ENCODE measurements around the gene CLDN11.

CLDN11 gene

DNA sequence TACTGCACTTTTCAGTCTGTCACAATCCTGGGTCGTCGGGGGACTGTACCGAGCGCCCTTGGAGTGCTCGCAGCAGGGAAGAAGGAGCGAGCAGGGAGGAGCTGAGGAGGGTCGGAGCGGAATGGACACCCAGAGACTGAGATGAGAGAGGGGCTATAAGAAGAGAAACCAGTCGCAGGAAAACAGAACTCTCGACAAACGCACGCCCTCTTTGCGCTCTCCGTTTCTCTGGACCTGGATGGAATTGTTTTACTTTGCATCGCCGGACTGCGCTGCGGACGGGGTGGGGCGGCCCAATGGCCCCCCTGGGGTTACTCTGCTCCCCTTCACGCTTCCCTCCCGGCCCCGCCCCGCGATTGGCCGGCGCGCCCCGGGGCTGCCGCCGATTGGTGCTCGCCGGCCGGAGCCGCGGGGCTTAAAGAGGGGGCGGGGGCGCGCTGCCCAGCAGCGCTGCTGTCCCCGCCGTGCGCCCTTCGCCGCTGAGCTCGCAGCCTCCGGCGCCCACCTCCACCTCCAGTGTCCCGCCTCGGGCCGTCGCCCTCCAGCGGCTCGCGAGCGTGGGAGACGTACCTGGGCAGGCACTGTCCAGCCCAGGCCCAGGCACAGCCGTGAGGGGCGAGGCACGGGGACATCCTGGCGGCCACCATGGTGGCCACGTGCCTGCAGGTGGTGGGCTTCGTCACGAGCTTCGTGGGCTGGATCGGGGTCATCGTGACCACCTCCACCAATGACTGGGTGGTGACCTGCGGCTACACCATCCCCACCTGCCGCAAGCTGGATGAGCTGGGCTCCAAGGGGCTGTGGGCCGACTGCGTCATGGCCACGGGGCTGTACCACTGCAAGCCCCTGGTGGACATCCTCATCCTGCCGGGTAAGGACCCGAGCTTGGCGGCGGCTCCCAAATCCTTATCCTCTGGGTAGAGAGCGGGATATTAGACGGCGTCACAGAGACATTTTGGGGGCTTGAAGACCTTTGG is at the start of gene CLDN11:
CLDN11 (plus strand) TSS at position 447 of the 977 bp plus-strand sequence; CDS start at position 646, 199 bp downstream.
- DNase-seq: no peak

DNA sequence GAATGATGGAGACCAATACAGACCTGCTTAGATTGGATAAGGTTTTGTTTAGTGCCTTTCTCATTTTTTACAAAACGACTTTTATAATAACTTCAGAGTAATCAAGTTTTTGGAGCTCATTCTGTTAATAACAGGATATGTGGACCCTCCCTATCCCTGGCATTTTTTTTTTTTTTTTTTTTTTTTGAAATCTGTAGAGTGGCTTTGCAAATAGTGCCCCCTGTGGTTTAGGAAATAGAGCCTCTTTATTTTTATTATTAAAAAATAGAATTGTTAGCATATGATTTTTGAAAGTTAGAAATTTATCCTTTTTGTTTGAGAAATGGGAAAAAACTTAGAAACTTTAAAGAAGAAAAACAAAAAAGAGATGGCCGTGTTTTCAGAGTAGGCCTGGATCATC is 49.7 kb upstream of the CLDN11 start:
- DNase-seq: no peak

DNA sequence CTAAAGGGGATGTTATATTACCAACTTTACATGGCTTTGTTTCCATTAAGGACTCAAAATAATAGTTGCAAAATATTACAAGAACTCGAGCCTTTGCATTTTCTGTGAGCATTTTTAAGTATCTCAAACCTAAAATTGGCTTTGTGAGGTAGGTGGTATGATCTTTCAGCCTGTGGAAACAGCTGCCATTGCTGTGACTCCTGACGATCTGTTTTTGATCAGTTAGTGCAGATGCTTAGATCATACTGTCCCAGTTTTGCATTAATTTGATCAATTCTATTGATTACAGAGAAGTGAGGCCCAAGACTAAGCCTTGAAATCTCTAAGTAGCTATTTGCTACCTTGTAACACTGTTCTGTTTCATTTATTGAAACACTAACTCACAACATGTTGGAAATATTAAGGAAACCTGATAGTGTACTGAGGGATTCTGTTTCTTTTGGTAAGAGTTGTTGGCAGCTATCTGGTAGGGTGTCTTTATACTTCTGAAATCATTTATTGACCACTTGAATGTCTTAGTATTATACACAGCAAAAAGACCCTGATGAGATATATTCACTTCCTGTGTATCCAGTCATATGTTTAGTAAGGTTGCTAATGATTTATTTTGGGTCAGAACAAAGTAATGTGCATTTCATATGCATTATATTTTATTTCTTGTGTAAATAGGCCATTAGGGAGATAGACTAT is 46.3 kb upstream of the CLDN11 start:
- no peak for DNase-seq

DNA sequence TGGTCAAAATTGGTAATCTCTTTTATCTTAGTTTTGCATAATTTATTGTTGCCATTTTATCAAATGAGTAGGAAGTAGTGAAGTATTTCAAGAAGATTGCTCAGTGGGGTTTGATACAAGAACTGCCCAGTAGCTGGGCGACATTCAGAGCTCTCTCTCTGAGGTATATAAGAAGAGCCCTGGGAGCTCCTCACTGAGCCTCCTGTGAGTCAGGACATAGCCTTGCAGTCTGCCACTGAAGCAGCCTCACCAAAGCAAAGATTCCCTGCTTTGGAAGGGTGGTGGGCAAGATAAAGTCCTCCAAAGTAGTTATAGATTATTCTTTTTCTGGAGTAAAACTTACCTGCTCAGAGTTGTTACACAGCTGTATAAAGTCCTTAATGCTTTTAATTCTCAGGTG is 35.1 kb upstream of the CLDN11 start:
- DNase-seq: no peak

DNA sequence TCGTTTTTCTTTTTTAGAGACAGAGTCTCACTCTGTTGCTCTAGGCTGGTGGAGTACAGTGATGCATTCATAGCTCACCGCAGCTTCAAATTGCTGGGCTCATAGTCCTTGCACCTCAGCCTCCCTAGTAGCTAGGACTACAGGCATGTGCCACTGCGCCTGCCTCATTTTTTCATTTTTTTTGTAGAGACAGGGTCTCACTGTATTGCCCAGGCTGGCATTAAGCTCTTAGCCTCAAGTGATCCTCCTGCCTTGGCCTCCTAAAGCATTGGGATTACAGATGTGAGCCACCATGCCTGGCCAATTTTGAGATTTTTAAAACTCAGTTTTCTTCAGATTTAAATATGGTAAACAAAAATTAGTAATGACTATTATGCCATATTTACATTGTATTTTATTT is 32.2 kb upstream of the CLDN11 start:
- DNase-seq: no peak

DNA sequence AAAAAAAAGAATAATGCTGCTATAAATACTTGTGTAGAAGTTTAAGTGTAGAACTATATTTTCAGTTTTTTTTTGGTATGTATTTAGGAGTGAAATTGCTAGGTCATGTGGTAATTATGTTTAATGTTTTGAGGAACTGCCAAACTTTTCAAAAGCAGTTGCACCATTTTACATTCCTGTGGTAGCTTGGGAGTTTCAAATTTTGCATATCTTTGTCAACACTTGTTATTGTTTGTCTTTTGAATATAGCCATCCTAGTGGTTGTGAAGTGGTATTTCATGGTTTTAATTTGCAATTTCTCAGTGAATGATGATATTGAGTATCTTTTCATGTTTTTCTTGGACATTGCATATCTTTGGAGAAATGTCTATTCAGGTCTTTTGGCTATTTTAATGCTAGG is 30.7 kb upstream of the CLDN11 start:
- no peak for DNase-seq

DNA sequence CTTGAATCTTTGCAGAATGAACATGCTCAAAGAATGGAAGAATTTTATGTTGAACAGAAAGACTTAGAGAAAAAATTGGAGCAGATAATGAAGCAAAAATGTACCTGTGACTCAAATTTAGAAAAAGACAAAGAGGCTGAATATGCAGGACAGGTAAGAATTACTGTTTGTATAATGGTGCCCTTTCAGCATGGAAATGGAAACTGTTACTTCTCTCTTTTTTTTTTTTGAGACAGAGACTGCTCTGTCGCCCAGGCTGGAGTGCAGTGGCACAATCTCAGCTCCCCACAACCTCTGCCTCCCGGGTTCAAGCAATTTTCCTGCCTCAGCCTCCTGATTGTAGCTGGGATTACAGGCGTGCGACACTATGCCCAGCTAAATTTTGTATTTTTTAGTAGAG is 27.6 kb upstream of the CLDN11 start:
- DNase-seq: no peak

DNA sequence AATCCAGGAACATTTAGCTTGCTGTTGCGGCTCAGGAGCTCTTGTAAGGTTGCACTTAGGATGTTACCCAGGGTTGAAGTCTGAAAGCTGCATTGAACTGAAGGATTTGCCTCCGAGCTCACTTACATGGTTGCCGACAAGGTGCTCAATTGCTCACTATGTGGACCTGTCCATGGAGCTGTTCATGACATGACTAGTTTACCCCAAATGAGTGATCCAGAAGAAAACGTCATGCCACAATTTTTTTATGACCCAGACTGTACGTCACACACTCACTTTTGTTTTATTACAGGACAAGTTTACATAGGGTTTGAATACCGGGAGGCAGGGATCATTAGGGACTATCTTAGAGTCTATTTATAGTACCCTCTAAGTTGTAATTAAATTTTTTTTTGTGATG is 21.0 kb upstream of the CLDN11 start:
- DNase-seq: no peak

DNA sequence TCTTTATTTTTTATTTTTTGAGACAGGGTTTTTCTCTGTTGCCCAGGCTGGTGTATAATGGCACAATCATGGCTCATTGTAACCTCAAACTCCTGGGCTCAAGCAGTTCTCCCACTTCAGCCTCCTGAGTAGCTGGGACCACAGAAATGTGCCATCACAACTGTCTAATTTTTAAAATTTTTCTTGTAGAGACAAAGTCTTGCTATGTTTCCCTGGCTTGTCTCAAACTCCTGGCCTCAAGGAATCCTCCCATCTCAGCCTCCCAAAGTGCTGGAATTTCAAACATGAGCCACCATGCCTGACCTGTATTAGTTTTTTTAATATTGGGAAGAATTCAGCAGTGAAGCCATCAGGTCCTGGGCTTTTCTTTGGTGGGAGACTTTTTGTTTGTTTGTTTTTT is 13.6 kb upstream of the CLDN11 start:
- DNase-seq: no peak

DNA sequence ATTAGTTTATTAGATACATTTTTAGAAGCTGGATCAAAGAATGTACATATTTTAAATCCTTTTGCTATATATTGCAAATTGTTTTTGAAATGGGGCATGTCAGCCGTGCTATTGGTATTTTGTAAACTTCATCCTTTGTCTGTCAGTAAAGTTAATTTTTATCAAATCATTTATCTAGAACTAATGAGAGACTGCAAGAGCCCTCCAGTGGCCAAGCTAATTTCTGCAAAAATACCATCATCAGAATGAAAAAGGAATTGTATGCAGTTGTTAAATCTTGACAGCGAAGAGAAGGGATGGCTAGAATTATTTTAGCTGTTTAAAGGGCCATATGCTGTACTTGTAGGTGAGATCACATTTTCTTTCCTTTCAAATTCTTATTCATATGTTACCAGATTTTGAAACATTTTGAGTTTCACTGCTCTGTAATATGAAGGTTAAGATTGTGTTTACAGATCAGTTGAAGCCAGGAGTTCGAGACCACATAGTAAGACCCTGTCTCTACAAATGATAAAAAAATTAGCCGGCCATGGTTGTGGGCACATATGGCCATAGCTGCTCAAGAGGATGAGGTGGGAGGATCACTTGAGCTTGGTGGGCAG is 8.1 kb upstream of the CLDN11 start:
- peak in 1 of 2 experiments; percentile 44 for DNase-seq

DNA sequence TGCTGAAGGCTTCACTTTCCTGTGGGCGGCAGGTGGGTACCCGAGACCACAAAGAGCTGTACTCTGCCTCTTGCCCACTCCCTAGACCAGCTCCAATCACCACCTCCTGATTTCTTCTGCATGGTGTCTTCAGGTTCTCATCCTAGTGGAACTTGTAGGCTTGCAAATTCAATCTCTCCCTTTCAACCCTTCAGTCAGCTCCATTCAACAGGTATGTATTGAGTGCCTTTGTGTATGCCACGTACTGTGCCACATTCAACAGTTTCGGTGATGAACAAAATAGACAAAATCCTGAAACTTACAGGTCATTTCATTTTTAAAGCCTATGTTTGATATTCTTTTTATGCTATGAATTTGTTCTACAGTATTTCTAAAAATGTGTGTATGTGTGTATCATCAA is 5.4 kb upstream of the CLDN11 start:
- no peak for DNase-seq

DNA sequence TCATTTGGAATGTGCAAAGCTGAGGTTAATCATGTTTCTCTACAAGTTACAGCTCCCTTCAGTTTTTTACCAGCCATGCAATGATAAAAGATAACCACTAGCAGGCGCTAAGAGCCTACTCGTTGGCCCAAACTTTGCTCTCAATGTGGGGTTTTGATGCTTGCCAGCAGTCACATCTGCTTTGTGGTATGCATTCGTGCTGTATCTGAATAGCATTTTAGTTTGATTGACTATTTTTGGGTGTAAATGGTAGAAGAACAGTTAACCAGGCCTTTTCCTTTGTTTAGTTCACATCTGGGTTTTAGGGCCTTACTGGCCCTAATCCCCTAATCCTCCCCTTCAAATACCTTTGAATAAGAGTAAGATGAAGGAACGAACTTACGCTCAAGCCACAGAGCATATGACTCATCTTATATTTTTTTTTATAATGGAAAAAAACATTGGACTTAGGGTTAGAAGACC is 4.4 kb upstream of the CLDN11 start:
- DNase-seq: peak; percentile 9 to 72

DNA sequence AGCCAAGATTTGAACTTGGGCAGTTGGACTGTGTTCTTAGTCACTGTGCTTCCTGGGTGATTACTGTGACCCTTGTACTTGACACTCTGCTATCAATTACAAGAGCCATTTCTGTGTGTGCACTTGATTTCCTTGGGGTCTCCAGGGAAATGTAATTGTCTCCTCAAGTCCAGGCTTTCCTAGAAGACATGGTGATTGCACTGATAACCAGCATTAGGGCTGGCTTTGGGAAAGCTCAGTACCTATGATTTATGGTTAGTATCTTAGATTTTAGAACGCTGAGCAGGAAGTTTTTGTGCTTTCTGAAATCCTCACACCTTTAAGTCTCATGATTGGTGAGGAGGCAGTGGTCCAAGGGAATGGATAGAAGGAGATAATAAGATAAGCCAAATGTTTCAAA is 1.6 kb upstream of the CLDN11 start:
- DNase-seq: no peak

DNA sequence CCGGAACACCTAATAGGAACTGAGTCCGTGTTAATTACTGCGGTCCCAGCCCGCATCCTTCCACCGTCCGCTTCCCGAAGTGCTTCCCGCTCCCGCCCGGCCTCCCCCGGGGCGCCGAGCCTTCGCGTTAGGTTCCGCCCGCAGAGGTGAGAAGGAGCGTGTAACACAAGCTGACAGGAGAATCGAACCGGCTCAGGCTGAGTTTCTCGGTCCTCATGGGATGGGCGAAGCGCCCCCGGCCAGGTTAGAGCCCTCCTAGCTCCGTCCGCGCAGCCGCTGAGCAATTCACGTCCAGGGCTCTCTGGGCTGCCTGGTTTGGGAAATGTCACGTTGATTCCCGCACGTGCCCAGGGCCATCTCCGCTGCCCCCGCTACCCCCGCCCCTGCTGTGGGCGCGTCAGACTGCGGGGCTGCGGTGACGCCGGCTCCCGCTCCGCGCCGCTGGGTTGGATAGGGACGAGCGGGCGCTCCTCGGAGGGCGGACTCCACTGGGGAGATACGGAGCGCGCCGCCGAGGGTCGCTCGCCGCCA is 954 bp downstream of the CLDN11 start:
- no peak for DNase-seq

DNA sequence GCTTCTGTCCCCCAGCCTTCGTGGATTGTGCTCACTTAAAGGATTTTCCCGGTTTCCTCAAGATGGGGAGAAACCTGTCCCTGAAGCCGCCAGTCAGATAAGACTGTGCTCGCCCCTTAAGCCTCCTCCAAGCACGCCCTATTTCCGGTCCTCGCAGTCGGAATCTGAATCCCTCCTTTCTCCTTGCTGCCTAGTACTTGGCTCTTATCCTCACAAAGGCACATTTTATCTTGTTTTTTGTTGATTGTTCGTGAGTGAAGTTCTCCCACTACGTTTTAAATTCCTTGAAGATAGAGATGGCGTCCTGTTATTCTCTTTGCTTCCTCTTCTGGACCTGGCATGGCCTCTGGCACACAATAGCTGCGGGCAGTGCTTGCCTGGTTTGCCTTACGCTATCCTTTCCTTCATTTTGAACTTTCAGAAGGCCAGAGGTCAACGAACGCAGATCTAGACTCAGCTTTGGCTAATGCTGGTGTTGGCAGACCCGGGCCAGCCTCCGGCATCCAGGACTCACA is 1.7 kb downstream of the CLDN11 start:
- DNase-seq: no peak

DNA sequence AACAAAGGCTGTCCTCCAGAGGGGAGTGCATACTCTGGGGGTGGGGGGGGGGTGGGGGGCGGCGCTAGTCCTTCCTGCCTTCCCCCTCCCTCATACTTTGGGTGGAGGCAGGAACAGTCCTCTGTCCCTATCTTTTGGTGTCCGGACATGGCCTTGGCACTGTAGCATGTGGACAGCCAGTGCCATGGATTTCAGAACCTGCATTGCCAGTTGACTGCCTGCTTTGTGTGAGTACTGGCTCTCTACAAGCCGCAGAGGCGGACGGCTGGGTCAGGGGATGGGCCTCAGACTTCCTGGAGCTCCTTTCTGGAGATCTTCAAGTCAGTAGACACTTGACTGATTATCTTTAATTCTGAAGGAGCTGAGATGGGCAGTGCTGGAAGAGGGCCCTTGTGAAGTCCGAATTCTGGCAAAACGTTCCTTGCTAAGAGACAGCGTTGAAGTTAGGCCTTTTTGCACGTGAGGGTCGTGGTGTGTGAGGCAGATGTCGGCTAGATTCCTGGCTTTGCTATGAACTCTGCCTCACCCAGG is 2.5 kb downstream of the CLDN11 start:
- DNase-seq: no peak

DNA sequence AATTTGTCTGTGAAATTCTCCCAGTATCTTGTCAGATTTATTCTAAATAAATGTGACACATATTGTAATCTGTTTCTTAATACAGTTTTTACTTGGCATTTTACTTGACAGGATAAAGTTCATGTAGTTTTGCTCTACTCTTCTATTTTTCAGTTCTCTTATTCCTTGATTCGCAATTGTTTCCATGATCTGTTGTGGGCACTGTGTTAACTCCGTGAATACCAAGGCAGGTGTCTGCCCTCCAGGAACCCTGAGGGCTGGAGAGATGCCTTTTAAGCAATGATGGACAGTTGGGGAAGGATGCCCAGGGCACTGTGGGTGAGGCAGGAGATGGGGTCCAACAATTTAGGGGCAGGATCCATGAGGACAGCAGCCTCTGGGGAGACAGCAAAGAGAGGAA is 3.1 kb downstream of the CLDN11 start:
- DNase-seq: no peak

DNA sequence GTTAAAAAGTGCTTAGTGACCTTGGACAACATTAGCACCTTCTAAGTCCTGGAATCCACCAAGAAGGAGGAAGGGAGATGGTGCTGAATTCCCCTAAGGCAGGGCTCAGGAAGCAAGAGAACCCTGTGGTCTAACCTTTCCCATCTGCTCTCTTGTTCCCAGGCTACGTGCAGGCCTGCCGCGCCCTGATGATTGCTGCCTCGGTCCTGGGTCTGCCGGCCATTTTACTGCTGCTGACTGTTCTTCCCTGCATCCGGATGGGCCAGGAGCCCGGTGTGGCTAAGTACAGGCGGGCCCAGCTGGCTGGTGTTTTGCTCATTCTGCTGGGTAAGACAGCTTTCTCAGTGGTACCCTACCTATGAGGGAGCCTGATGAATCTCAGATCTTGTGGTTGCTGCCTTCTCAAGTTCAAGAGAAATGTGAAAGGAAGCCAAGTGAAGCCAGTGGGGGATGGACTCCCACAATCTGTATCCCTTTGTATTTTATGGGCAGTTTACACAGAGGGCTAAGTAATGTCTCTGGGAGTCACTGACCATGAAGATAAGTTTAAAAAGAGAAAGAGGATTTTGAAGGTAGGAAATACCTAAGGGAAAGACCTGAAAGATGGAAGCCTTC is 4.4 kb downstream of the CLDN11 start:
- no peak for DNase-seq

DNA sequence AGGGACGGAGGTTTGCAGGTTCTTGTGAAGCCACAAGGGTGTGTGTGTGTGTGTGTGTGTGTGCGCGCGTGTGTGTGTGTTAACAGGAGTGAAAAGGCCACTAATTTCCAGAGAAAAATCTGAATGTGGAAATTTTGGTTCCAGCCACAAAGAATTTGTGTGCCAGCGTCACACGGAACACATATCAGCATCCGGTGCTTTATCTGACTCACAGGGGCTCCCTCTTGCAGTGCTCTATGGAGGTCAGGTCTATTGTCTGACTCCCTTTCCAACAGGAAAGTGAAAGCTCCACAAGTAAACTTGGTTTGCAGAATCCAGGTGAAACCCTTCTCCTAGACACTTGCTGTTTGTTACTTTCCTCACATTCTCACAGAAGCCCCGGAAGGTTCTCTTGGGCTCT is 6.2 kb downstream of the CLDN11 start:
- no peak for DNase-seq

DNA sequence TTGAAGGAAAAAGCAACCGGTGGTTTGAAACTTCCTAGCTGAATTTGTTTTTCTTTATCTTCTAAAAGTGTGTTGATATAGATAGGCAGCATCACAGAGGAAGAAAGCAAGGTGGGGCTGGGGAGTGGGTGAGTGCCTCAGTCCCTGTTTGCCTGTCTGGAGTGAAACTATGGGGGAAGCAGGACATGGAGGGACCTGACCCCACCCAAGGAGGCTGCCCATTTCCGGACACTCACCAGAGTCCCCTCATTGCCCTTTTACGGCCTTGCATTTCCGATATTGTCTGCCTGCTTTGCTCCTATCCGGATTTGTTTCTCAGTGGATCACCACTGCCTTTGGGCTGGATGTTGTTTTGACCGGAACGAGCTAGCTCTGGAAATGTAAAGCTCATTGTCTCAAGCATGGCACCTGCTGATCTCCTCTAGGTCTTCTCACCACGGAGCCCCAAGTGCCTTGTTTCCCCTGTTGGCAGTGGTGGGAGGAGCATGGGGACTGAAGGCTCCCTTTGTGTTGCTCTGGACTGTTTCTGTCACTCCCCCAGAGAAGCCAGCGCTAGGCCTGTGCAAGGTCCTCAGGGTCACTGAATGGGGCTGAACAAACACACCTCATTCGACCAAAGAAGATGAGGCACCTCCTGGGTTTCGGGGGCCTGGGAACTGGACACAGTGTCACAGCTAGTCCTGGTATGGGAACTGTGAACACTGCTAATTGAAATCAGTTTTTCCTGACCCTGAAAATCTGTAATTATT is 7.0 kb downstream of the CLDN11 start:
- DNase-seq: no peak

DNA sequence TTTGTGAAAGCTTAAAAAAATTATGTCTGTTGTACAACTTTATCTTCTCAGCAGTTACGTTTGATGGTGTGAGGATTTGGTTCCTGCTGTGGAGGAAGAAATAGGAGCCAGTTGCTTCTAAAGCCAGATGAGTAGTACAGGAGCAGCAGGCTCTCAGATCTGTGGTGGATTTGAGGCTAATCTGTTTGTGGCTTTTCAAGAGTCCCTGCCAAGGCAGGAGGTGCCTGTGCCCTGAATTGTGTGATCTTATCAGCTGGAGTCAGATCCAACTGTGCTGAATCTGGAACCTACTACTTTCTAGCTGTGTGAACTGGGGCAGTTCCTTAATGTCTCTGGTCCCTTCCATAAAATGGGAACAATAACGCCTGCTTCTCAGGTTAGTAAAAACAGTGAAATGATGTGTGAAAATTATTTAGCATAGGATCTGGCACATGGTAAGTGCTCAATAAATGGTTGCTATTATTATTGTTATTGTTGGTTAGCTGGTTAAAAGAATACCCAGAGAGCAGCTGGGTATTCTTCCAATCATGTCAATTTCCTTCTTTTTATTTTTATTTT is 7.7 kb downstream of the CLDN11 start:
- DNase-seq: no peak
